GM19023 (cell line): ENCODE results near the gene EVA1A.

Source experiments
- ATAC-seq: cut with Tn5 transposase; IDR thresholded peaks from one replicate; pipeline ENCODE4 v1.9.1; 2021; ENCODE audit warnings: mild to moderate bottlenecking, moderate library complexity; ENCODE audit not compliant: unreplicated experiment

EVA1A gene

DNA sequence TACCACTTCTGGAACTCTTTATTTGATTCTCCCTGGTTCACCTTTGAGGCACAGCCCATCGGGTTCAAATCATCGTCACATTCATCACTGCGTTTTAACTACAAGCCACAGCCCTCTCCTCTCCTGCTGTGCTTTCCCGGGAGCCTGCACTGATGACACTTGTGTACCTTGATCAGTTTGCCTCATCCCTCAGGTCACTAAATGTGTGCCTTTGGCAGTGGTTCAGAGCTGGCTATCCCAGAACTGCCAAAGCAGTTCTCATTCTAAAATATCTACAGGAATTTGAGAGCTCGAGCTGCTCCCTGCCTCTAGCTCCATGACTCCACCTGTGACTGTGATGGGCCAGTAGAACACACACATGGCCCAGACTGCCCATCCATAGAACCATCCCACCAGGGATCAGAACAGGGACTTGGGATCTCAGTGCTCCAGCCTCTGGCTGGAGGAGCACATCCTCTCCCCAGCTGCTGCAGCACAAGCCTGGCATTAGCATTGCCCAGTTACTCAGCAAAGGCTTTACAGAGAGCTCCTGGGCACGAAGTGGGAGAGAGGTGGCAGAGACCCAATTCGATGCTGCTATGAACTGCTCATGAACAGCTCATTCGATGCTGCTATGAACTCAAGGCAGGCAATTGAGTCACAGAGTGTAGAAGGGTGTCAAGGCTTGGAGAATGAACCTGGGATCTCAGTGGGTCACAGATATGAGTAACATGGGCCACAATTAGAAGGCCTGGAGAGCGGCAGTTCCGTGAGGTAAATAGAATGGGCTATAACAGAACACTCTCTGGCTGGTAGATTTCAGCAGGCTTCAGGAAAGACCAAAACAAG lies 41.9 kb downstream of the EVA1A start:
- no peak for ATAC-seq

DNA sequence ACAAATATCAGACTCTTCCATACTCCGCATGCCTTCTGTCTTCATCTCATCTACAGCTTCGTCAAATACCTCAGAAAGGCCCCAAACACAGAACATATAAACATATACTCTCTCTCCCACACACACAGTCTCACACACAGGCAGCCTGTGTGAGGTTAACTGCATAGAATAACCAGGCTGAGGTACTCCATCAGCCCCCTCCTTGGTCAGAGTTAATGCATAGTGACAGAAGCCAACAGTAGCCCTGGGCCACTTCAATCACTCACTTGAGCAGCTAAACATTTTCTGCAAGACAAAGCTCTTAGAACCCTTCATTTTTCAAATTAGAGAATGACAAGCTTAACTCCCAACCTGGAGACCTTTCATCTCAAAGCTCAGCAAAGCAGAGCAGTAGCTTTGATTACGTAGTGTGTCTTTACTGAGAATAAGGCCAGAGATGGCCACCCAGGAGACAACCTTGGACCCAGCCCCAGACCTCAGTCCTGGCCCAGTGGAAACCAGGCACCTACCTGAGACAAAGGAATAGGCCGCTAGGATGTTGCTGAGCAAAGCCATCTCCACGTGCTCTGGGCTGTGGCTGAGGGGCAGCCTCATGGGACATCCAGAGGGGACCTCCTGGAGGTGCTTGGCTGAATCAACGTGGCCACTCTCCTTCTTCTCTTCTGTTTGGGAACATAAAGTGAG lies 43.0 kb downstream of the EVA1A start:
- ATAC-seq = no peak

DNA sequence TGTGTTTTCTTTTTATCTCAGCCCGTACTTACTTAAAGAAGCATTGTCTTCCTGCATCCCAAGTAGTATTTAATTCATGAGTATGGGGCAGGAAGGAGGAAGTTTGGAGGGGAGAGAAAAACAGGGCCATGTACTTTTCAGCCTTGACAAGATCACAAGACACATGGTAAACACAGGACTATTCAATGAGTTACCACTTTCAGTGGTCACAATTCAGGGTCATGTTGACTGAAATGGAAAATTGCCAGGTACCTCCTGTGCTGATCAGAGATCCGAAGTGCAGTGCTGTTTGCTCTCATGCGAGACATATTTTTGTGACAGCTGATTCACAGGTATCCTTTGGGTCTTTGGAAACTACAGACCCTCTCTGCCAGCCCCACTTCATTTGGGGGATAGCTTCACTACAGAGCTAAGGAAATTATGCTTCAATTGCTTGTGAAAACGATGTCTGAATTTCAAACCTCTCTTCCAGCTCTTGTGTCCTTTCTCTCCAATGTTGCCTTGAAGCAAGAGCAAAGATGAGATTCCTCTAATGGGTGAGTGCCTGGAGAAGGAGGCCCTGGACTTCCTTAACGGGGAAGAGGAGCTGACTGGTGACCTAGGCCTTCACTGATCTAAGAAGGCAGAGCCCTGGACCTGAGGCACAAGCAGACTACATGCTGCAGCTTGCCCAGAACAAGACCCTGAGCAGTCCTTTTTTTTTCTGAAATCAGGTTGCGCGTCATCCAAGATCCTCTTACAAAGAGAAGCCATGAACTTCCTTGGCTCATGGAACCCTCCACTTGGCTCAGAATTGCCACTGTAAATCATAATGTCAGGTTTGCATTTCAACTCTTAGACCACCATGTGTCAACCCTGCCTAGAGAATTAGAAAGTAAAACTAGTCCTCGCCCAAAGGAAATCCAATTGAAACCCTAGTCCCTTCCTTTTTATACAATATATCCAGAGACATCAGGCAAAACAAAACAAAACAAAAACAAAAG lies 44.1 kb downstream of the EVA1A start:
- ATAC-seq = no peak

DNA sequence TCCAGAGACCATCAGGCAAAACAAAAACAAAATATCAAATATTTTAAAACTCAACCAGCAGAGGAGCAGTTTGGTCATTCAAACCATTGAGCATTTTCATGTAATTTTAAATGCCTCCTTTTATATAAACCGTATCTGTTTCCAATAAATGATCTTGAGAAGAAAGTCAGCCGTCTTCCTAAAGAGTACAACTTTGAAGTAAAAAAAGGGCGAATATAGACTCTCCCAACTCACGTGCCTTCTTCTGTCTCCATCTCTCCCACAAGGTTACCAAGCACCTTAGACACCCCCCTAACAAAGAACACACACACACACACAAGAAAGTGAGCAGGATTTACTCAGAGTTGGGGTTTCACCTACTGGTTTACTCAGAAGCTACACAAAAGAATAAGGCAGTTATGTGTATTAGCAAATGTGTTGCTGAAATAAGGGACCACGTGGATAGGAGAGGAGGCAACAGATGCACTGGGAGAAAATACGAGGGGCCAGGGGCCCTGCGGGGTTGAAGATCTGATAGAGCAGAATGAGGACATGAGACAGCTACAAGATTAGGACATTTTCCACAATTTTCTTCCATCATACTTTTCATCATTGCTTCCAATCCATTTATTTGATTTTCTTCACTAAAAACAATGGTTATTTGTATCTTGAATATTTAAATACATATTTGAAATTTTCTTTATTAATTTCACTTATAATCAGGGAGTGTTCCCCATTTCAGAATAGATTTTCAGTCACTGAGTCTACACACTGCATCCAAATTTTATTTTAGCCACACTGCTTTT lies 45.0 kb downstream of the EVA1A start:
- no peak for ATAC-seq

DNA sequence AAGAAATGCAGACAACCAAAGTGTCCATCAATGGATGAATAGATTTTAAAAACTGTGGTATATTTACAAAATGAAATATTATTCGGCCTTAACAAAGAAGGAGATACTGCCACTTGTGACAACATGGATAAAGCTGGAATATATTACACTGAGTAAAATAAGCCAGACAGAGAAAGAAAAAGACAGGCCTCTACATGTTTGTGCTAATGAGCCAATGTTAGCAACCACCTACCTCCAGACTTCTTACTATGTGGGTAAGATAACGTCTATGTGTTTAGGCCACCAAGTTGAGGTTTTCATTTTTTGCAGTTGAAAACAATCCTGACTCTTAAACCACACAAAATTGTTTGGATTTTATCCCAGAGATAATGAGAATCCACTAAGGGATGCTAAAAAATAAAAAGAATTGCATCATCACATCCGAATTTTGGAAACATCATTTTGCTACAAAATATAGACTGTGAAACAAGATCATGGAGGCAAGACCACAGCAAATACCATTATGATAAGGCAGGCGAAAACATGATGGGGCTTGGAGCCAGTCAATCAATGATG lies 47.0 kb downstream of the EVA1A start:
- no peak for ATAC-seq

DNA sequence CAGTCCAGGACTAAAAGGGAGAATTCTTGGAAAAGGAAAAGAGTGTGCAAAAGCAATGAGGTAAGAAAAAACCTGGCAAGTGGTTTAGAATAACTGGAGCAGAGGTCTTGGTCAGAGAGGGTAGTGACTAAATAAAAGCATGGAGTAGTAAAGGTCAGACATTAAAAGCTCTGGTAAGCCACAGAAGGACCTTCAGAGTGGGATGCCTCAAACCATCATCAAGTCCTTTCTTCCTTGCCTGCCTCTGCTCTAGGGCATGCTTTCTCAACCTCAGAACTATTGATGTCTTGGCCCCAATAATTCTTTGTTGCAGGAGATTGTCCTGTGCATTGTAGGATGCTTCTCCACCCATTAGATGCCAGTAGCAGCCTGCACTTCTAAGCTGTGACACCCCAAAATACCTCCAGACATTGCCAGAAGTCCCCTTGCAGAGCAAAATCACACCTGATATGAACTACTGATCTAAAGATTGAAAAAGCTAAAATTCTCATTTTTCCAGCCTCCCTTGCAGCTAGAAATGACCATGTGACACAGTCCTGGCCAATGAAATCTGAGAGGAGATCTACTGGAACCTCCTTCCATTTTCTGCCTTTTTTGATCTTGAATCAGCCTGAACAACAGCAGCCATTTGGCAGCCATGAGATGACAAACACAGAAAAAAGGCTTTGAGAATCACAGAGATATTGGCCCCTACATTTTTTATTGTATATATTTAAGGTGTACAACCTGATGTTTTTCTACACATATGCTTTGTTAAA lies 48.1 kb downstream of the EVA1A start:
- ATAC-seq = no peak

DNA sequence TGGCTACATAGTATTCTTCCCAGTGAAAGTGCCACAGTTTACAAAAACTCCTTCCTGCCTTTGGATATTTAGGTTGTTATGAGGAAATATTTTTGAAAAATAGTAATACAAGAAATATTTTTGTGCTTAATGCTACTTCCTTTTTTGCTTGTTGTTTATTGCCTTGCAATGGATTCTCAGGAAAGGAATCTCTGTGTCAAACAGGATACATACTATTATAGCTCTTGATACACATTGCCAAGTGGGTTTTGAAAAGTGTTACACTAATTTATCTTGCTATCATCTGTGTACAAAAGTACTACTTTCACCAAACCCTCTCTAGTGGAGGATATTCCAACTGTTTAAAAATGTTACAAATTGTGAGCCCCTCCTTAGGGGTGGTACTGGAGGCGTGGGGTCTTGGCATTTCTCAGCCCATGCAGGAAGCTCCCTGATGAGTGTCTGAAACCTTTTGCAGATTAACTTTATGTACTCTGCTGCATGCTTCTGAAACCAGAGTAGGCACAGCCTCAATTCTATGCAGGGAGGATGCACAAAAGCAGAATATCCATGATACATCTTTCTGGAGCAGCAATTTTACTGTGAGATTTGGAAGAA lies 54.5 kb downstream of the EVA1A start:
- no peak for ATAC-seq

DNA sequence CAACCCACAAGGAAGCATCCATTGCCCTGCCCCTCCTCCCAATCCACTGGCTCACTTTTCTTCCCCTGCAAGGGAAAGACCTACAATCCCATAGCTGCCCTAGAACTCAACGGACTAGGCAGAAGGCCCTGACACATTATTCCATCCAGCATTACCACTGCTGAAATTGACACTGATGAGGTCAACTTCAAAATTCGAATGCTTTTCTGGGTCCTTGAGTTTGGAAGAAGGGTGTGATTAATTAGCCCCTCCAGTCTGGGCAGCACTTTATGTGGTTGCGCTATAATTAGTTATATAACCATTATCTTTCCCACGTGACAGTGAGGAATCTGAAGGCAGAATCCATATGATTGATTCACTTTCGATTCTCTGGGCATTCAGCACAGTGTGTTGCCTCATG lies 55.7 kb downstream of the EVA1A start:
- no peak for ATAC-seq

DNA sequence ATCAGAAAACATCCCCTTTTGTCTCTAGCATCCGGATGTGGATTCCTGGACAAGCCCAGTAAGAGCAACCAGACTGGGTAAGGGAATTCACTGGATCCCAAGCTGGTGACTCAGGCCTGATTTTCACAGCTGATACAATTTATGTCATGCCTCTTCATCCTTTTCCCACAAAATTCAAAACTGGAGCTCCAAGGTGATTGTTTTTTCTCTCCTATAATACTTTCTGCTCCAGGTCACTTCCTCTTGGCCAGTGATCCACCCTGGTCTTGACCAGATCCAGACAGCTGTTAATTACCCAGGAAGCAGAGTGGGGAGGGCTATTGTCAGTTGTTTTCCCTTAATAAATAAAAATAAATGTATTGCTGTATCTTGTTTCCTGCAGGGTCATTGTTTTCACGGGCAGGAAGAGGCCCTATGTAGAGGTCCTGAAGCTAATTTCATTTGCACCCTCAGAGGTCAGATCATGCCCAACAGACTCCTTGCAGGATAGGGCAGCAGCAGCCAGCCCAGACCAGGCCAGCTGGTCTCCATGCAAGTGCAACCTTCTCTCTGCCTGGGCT lies 57.6 kb downstream of the EVA1A start:
- ATAC-seq = no peak

DNA sequence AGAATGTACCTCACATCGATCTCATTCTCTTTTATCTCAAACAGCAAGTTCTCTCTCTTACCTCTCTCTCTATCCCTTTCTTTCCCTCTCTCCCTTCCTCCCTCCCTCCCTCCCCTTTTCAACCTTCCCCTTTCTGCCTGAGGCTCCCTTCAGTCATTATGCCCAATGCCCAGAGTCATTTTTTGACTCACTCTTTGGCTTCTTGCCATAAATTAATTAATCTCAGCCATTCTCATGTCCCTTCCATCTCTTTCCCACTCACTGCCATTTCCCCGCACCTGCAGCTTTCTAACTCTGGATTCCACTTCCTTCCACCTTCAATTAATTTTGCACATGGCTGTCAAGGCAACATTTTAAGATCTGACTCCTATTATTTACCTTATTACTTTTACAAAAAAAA lies 60.1 kb downstream of the EVA1A start:
- no peak for ATAC-seq

DNA sequence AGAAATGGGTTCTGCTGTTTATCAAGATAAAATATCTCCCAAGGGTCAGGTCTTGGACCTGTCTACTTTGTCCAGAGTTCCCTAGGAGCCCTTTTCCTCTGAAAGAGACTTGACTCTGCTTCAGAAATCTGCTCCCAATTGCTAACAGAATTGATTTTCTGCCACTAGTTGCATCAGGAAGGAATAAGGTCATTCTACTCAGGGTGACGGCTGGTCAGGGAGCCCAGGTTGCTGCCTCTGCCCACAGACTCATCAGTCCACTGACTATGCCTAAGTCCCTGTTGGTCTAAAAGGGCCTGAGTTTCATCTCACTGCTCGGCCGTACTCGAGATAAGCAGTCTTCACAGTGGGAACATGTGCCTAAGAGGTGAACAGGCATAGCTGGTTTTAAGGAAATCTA lies 61.2 kb downstream of the EVA1A start:
- ATAC-seq = no peak

DNA sequence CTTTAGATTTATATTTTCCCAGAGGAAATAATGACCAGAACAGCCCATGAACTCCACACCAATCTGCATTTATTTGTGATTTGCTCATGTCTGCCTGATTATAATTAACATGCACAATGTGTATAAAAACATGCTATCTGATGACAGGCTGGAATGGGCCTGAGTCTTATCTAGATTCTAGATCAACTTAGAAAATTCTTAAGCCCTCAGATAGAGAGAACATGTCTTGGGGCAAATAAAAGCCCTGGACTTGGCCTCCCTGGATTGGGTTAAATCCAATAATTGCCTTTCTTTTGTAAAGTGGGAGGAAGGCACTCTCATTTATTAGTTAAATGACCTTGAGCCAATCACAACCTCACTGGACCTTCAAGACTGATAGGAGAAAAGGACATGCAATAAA lies 61.8 kb downstream of the EVA1A start:
- ATAC-seq = no peak

DNA sequence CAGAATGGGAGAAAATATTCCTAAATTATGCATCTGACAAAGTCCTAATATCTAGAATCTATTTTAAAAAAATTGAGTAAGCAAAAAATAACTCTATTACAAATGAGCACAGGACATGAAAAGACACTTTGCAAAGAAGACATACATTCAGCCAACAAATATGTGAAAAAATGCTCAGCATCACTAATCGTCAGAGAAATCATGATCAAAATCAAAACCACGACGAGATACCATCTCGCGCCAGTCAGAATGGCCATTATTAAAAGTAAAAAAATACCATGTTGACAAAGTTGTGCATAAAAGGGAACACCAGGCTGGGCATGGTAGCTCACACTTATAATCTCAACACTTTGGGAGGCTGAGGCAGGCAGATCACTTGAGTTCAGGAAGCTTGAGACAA lies 63.5 kb downstream of the EVA1A start:
- ATAC-seq = no peak

DNA sequence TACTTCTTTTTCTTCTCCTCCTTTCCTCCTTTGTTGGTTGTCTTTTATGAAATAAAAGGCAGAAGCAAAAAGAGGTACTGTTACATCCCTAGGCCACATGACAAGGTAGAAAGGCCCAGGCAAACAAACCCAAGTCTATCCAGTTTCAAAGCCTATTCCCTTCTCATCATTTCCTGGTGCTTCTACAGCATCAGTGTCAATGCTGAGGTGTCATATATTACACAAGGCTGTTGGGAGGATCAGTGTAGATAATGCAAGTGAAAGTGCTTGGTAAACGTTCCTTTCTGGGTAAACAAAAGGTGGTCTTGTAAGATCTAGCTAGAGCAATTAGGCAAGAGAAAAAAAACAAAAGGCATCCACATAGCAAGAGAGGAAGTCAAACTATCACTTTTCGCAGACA lies 64.9 kb downstream of the EVA1A start:
- ATAC-seq = no peak

DNA sequence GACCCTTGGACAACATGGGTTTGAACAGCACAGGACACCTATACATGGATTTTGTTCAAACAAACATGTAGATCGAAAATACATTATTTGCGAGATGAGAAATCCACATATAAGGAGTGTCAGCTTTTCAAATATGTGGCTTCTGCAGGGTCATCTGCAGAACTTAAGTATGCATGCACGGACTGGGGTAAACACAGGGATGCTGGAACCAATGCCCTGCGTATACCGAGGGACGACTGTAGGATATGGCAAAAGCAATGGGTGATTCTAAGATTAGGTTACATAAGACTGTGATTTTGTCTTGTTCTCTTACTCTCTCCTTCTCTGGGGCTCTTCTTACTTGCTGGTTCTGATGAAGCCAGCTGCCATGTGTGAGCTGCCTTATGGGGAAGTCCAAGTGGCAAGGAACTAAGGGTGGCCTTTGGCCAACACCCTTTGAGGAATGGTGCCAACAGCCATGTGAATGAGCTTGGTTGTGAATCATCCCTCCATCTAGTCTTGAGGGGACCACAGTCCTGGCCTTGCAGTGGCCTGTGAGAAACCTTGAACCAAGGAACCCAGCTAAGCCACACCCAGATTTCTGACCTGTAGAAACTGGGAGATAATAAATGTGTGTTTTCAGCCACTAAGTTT lies 66.5 kb downstream of the EVA1A start:
- ATAC-seq = no peak

DNA sequence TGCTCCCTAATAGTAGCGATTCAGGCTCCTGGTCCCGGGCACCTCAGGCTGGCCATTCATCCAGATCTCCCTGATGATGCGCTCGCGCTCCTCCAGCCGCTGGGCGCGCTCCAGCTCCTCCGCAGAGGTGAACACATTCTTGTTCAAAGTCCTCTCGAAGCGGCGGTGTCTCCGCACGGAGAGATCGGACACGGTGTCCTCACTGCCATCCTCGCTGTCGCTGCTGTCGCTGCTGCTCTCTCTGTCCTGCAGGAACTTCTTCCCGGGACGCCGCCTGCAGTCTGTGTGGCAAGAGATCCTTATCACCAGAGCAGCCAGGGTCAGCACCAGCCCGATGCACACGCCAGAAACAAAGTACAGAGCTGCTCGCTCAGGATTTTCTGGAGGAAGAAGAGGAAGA lies 67.5 kb downstream of the EVA1A start:
- no peak for ATAC-seq

DNA sequence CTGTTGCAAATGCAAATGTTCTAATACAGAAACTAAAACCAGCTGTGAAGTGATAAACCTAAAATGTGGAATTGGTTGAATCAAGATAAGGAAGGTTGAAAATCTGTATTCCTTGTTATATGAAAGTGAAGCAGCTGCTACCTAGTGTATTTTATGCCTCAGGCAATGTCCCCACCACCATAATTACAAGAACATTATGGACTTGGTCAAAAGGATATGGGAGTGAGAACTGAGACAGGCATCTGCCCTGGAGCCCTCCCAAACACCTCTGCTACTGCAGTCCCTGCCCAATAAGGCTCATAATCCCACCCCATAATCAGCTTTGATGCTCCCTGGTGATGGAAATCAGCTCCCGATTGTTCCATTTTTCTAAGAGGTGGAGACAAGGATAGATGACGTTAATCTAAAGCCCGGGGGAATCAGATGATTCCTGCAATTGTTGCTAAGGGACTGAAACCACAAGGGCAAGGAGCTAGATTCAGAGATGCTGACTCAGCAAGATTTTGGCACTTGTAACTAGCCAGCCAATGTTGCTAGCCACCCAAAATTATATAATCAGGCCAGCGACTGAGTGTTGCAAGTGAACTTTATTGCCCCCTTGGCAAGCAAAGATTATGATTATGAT lies 69.5 kb downstream of the EVA1A start:
- no peak for ATAC-seq

DNA sequence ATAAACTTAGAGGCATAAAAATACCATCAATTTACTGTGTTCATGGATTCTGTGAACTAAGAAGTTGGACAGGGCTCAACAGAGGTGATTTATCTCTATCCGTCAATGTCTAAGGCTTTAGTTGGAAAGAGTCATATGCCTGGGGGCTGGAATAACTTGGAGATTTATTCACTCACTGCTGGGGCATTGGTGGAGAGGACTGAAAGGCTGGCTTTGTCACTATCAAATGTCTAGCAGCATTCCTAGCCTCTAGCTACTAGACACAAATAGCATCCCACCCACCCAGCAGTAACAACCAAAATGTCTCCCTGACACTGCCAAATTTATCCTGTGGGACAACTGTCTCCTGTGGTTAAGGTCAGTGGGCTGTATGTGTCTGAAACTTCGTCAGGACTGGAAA lies 71.0 kb downstream of the EVA1A start:
- no peak for ATAC-seq
